NCI-H1048 (cell line): Measurements from ENCODE around the gene PER3.

Source experiments
- DNase-seq: peaks from one replicate; lab custom pipeline; 2025; lab: John Stamatoyannopoulos, UW

Gene PER3

DNA sequence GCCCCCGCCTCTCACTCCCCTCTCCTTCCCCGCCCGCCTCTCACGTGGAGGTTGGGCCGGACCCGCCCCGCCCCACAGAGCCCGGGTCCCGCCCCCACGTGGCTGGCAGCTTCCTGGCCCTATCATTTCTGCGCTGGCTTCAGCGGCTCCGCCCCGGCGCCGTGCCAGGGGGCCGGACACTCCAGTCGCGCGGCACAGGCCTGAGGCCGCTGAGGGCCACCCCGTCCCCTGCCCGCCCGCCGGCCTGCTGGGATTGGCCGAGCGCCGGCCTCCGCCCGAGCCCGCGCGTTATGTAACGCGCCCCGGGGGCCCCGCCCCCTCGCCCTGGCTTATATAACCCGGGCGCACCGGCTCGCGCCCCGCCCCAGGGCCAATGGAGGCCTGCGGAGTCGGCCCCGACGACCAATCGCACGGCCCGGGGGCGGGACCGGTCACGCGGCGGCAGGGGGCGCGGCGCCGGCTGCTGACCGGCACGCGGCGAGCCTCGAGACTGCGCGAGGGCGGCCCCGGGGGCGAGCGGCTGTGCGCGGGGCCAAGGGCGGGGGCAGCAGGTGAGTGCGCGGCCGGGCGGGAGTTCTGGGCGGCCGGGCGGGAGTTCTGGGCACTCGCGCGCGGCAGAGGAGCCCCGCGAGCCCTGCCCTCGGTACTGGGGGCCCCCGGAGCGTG is at the start of gene PER3:
PER3 (plus strand) TSS at position 466 of the 666 bp plus-strand sequence. CDS start 587 bp downstream, outside the sequence.
- peak; percentile 95 for DNase-seq

DNA sequence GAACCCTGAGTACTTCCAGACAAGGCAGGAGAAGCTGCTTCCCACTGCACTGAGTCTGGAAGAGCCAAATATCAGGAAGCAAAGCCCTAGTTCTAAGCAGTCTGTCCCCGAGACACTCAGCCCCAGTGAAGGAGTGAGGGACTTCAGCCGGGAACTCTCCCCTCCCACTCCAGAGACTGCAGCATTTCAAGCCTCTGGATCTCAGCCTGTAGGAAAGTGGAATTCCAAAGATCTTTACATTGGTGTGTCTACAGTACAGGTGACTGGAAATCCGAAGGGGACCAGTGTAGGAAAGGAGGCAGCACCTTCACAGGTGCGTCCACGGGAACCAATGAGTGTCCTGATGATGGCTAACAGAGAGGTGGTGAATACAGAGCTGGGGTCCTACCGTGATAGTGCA is 46.0 kb upstream of the PER3 start:
- no peak for DNase-seq

DNA sequence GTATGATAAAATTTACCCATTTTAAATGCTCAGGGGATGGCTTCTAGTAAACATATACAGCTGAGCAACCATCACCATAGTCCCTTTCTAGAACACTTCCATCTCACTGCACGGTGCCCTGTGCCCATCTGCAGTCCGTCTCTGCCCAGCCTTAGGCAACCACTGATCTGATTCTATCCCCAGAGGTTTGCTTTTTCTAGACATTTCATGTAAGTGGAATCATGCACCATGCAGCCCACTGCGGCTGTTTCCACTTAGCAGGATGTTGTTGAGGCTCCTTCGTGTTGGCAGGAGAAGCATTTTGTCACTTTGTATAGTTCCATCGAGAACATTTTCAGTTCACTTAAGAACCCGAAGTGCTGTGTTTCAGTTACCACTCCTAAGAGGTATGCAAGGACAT is 40.7 kb upstream of the PER3 start:
- no peak for DNase-seq

DNA sequence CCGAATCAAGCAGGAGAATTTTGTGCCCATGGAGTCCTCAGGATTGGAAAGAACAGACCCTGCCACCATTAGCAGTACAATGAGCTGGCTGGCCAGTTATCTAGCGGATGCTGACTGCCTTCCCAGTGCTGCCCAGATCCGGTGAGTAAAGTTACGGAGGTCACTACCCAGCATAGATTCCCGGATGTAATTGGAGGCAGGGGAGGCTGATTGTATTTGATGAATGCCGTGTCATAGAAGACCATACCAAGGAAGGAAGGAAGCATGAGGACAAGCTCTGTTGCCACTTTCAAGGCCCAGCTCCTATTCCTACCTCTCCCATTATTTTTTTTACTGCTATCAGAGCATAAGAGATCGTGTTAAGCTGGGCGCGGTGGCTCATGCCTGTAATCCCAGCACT is 39.2 kb upstream of the PER3 start:
- DNase-seq: no peak

DNA sequence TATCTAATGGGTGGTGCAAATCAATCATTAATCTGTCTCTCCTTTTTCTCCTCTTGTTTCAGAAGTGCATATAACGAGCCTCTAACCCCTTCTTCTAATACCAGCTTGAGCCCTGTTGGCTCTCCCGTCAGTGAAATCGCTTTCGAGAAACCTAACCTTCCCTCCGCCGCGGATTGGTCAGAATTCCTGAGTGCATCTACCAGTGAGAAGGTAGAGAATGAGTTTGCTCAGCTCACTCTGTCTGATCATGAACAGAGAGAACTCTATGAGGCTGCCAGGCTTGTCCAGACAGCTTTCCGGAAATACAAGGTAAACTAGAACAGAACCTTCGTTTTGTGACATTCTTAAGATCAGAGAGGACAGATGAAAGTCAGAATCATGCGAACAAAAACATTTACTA is 38.3 kb upstream of the PER3 start:
- no peak for DNase-seq

DNA sequence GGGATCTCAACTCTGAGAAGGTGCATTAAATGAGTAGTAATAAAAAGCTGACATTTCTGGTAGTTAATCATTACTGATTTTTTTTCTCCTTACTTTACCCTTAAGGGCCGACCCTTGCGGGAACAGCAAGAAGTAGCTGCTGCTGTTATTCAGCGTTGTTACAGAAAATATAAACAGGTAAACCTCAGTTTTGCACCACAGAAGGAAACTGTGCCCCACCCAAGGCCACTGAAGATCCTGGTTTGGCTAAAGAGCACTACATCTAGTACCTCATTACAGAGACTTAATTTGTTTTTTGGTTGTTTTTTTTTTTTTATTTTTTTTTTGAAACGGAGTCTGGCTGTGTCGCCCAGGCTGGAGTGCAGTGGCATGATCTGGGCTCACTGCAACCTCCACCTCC is 36.5 kb upstream of the PER3 start:
- no peak for DNase-seq

DNA sequence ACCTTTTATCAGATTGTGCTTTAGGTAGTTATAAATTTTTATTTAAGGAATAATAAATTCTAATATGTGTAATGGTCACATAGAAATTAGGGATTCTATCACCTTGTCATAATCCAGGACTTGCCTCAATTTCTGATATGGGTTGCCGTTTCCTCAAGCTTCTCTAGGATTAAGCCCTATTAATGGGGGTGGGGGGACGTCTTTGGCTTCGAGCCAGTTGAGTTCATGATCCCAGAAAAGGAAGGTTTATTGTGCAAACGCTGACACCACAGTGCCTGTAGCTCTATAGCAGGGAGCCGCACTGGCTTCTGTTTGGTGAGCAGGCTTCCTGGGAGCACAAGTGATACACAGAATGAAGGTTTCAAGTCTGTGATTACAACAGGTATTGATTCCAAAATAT is 35.0 kb upstream of the PER3 start:
- DNase-seq: no peak

DNA sequence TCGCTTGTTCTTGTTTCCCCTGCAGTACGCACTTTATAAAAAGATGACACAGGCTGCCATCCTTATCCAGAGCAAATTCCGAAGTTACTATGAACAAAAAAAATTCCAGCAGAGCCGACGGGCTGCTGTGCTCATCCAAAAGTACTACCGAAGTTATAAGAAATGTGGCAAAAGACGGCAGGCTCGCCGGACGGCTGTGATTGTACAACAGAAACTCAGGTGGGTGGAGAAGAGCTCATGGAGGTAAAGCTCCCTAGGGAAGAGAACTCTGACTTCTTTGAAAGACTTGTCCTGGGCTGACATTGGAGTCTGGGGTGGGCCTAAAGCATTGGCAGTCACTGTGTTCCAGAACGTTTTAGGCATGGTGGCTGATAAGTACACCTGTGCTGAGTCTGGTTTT is 32.9 kb upstream of the PER3 start:
- no peak for DNase-seq

DNA sequence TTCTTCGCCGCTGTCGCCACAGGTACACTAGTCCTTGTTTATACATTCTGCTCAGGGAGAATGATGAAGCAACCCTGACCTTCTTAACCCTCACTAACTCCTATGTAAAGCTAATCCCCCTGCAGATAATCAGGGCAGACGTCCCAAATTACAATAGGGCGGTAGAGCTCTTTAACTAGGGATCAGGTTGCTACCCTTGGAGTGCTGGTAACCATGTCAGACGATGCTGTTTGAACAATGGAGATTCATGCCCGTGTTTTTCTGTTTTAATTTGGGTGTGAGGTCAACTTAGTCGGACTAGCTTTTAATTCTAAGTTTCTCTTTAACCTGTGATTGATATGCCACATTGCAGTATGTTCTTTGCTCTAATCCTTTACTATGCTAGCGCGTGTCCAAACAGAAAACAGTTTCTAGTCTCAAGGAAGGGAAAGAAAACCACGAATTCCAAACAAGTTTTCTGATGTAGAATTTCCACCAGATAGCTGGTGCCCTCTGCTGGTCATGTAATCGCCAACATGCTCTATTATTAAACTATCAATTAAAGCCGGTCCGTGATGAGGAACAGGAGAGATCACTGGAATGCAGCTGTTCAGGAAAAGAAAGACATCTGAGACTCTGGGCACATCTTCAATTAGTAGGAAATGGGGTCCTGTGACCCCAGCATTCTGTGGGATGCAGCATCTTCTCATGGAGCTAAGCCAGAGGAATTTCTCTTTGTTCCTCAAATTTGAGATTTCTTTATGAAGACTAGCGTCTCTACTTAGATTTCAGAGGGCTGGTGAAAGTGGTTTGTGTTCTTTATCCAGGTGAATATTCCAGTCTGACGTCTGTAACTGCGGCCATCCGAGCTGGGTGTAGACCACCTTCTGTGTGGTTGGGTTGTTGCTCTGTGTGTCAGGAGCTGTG is 31.3 kb upstream of the PER3 start:
- peak; percentile 32 for DNase-seq

DNA sequence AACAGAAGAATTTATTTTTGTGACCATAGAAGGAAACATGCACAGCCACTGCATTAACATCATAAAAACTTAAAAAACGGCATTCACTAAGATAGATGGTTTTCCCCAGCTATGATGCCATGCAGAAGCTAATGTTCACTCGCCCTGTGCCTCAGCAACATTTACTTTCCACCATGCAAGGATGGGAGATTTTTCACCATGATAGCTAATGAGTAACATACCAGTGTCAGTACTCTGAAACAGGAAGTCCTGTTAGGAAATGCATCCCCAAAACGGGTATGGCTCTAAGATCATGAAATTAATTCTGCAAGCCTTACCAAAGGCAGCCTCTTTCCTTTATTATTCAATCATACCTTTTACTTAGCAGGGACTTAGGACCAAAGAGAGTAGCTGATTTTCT is 30.4 kb upstream of the PER3 start:
- DNase-seq: no peak

DNA sequence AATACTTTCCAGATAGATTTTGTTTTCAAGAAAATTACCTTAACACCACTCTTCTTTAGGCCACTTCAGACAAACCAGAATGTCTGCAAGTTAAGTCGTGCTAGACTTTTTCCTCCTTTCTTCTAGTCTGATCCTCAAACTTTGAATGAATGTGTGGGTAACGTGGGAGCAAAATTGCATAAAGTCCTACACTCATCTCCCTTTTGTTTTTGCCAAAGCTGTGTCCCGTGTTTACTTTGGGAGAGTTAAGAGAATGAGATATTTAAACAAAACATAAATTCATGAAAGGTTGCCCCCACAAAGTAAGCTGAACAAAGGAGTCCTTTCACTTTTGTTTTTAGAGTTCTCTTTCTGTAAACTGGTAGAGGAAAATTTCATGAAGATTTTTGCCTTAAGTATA is 29.9 kb upstream of the PER3 start:
- DNase-seq: no peak

DNA sequence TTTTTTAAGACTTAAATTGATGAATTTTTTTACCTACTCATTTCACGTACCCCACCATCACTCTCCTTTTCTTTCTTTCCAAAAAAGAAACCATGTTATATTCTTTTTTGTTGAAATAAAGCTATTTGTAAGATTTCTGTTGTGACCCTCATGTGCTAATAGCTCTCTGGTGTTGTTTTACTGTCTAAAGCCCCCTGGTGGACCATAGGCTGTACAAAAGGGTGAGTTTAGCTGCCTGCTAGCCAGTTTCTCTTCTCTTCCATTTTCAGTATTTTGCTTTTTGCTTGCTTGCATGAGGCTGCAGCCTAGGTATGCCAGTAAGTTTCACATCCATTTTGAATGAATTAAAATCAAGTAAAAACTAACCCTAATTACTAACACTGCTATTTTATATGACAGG is 28.6 kb upstream of the PER3 start:
- DNase-seq: no peak

DNA sequence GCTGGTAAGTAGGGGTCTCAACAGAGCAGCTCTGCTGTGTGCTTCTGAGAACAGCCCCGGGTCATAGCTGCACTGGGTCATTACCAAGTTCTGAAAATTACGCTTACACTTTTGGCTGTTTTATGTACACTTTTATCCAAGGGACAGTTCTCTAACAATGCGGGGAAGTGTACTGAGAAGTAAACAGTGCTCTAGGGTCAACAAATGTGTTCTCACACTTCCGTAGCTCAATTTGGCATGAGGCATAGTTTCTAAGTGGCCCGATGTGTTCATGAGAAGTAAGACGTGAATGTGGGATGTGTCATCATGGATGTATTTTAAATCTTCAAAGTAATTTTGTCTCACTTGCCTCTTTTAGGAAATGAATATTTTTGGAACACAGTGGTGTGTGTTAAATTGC is 23.8 kb upstream of the PER3 start:
- DNase-seq: no peak

DNA sequence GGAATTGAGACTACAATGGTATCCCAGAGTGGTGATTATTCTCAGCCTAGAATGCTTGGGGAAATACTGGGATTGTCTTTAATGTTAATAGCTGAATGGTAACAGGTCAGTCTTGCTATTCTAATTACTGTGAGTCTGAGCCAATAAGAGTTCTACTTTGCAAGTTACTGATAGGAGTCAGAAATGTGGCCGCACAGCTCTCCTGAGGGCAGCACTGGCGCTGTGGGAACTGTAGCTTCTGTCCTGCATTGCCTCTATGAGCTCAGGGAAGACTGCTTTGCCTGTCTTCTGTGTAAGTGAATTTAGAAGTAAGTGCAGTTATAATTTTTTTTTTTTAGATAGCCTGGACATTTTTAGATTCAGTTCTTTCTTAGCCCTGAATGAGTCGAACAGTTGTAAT is 23.0 kb upstream of the PER3 start:
- DNase-seq: no peak

DNA sequence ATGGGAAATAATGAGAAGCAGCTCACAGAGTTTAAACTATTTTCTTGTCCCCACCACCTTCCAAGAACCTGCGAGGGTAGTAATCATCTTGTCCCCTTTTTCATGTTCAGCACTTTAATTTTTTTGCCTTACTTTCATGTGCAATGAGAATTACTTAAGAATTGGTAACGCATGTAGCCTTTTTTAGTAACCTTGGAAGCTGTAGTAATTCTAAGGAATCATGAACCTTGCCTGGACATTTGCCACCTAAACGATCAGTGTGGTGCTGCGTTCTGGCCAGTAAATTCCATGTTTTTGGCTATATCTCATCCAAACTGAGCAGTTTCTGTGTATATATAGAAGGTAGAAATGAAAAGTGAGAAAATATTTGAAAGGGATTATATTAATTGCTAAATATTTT is 16.9 kb upstream of the PER3 start:
- no peak for DNase-seq

DNA sequence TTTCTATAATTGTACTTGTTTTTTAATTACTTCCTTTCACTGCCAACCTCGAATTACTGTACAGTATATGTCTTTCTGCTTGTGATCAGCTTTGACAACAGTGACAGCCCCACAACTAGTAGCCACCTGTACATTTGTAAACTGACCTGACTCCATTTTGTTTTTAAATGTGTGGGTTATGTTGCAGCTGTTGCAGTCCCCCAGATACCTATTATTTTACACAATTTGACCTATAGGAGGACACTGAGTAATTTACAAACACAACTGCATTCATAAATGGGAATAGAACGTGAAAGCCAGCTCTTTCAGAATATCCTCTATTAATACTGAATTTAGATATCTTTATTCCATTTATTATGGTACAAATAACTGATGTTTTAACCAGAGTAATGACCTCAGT is 15.5 kb upstream of the PER3 start:
- DNase-seq: no peak

DNA sequence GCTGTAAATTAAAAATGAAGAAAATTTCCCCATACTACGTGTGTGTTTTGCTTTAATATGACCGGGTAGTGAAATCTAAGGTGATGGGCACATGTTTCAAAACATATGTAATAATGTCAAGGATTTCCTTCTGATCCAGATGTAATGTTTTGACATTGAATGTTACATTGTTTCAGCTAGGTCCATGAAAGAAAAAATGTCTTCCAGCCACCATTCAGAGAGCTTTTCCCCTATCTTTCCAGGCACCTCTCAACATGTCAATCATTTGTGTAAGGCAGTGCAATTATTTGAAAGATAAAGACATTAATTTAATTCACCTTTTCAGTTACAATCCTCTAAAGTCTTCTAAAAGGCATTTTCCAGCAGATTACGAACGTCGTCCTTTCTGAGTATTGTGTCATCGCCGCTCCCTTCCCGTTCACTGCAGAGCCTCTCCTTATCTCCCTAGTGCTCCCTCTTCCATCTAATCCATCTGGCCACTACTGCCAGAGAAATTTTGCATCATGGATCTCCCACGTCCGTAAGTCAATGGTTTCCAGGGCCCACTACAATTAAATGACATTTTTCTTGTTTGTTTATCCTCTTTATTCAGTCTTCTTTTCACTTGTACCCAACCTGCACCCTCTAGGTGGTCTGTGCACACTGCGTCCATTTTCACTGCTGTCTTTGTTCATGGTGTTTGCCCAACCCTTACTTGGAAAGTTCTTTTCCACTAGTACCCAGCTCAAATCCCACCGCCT is 14.2 kb upstream of the PER3 start:
- no peak for DNase-seq

DNA sequence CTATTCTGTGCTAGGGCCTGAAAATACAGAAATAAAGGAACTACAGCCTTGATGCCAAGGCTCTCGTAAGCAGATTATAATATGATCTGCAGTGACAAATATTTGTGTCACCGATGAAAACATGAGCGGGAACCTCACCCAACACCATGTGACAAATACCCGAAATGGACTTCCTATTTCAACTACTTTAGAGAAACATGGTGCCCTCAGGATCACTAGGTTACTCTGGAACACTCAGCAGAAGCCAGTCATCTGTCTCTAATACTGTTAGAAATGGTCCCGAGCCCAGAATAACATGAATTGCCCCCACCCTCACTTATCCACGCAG is 13.5 kb upstream of the PER3 start:
- no peak for DNase-seq

DNA sequence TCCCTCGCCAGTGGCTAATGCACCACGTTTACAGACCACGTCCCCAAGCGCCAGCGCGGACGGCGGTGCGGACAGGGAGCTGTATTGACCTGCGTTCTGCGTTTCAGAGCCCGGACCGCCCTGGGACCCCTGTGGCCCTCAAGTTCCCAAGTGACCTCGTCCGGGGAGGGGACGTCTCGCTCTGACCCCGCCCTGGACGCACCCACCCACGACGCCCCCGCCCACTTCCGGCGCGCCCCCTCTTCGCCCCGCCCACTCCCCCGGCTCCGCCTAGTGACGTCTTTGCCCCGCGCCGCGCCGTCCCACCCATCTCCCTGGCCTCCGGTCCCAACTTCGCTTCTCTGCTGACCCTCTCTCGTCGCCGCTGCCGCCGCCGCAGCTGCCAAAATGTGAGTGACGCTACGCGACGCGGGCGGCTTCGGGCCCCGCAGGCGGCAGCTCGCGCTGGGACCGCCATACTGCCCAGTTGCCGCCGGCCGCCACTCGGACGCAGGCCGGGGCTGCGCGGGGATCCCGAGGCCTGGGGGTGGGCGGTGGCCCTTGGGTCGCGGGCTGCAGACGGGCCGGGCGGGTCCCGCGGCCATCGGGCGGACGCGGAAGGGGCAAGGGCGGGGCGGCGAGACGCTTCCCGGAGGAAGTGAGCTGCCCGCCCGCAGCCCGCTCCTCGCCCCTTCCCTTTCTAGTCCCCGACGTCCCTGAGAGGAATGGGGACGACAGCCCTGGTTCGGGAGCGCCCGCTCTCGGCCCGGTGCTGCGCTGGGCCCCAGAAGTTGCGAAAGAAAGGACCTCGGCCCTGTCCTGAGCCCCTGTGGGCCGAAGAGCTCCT is 12.9 kb upstream of the PER3 start, which contains the start of gene VAMP3:
VAMP3 (plus strand) TSS at position 300 of the 826 bp plus-strand sequence; CDS start at position 388, 88 bp downstream.
- DNase-seq: no peak

DNA sequence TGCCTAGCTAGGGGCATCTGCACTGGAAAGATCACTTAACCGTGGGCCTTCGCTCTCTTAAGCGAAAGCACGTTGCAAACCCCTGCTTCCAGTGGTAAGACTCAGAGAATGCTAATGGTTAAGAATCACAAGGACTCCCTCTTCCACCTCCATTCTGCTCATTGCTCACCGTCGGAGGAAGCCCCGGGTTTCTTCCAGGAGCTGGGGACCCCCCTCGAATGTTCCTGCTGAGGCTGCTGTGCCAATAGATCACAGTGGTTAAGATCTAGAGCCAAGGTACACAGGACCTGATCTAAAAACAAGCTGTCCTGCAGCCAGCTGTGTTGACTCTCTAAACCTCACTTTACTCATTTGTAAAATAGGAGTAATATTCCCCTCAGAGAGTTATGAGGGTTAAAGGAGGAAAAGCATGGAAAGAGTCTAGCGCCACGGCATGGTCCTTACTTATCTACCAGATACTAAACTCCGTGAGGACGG is 12.2 kb upstream of the PER3 start:
- DNase-seq: no peak

DNA sequence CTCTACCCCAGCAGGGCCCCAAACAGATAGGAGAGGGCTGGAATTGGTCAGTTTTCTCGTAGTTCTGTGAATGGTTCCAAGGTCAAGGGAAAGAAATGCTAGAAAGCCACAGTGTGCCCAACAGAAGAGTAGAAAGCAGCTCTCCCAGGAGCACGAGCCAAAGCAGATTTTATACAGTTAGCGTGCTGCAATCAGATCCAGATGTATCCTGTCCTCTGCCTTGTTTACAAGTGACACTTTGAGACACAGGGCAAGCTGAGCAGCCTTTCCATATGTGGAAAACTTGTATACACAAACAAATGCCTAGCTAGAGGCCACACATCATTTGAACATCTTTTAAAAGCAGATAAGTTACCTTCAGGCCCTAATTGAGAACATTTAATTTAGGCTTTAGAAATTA is 6.5 kb upstream of the PER3 start:
- no peak for DNase-seq

DNA sequence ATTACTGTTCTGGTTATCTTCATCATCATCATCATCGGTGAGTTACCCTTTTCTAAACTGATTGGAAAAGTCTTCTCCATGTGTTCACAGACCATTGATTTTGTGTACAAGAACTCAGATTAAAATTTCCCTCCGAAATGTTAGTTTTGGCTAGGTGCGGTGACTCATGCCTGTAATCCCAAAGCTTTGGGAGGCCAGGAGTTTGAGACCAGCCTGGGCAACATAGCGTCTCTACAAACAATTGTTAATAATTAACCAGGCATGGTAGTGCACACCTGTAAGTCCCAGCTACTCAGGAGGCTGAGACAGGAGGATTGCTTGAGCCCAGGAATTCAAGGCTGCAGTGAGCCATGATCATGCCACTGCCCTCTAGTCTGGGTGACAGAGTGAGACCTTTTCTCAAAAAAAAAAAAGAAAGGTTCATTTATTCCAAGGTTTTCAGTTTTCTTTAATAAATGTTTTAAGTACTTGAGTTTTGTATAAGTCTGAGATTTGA is 5.9 kb upstream of the PER3 start:
- no peak for DNase-seq
